Natural killer cell (primary cell): ENCODE results near the gene KIF25. TPM values are rescaled to one million over a fixed set of nuclear protein-coding genes. Genes with fewer than 3 reads are reported as not detected.

Experiments
- ATAC-seq, 3 donors: fragments of 150-1000 bp in 2 of 3; fragments of 200-7000 bp in 1 of 3; cut with Tn5 transposase; 1 replicate in 1 of 3; 2 replicates in 2 of 3; pipeline ENCODE4 v1.10.0; 2021; ENCODE audit warnings: mild to moderate bottlenecking in 2 of 3, moderate library complexity in 2 of 3
- DNase-seq, 2 donors: peaks; one replicate each; pipeline versions ENCODE4 v3.0.0 to v3.0.0-alpha.2; 2013 to 2021; ENCODE audit warnings: mixed read lengths in 1 of 2
- H3K27ac ChIP-seq: one replicate; pipeline ENCODE4 v1.5.1; 2013; ENCODE audit warnings: mild to moderate bottlenecking, low read length
- H3K27me3 ChIP-seq: one replicate; pipeline ENCODE4 v1.6.1; 2013; ENCODE audit warnings: low read length; ENCODE audit not compliant: control insufficient read depth, insufficient read depth
- H3K36me3 ChIP-seq: one replicate; pipeline ENCODE4 v1.6.1; 2013; ENCODE audit warnings: low read length; ENCODE audit not compliant: control insufficient read depth, insufficient read depth
- H3K4me1 ChIP-seq: one replicate; pipeline ENCODE4 v1.6.1; 2013; ENCODE audit warnings: low read length; ENCODE audit not compliant: control insufficient read depth, insufficient read depth
- H3K4me3 ChIP-seq: one replicate; pipeline ENCODE4 v1.5.1; 2013; ENCODE audit warnings: low read length
- H3K9me3 ChIP-seq: one replicate; pipeline ENCODE4 v1.6.1; 2013; ENCODE audit warnings: low read length; ENCODE audit not compliant: control insufficient read depth, insufficient read depth
- H3K27ac Mint-ChIP-seq, 2 donors: one replicate each; pipeline ENCODE4 v1.8.0; 2022; ENCODE audit warnings: mild to moderate bottlenecking in 2 of 2, mixed read lengths in 2 of 2, moderate library complexity in 1 of 2
- H3K27me3 Mint-ChIP-seq, 2 donors: one replicate each; pipeline ENCODE4 v1.8.0; 2022; ENCODE audit warnings: low read depth in 2 of 2, mixed read lengths in 2 of 2
- H3K36me3 Mint-ChIP-seq: one replicate; pipeline ENCODE4 v1.8.0; 2022; ENCODE audit warnings: mixed read lengths
- H3K4me1 Mint-ChIP-seq, 2 donors: one replicate each; pipeline ENCODE4 v1.8.0; 2022; ENCODE audit warnings: mixed read lengths in 2 of 2
- H3K4me3 Mint-ChIP-seq: one replicate; pipeline ENCODE4 v1.8.0; 2022; ENCODE audit warnings: mild to moderate bottlenecking, moderate library complexity, mixed read lengths
- H3K9me3 Mint-ChIP-seq, 2 donors: one replicate each; pipeline ENCODE4 v1.8.0; 2022; ENCODE audit warnings: mixed read lengths in 2 of 2
- WGBS: methylation state at CpG from one replicate; pipeline ENCODE4 v1.1.7; 2013; ENCODE audit warnings: missing lambda C conversion rate; ENCODE audit not compliant: insufficient coverage; 5-methylcytosine and 5-hydroxymethylcytosine counted together
- intact Hi-C: fragments of 100-400 bp; cut with micrococcal nuclease; formaldehyde crosslinking; loops from one replicate; pipeline ENCODE4 v1.14.2; 2022
- total RNA-seq, 4 donors: library from RNA; stranded (reverse); fragments of 120-200 nt in 1 of 4; gene quantifications; one replicate each; pipeline versions ENCODE4 v1.2.3 to v1.2.4, GENCODE V29; 2013 to 2022
- TF ChIP-seq, protein P1 (sequence below): fragments of 200-600 bp; IDR thresholded peaks from one replicate; pipeline ENCODE4 v1.8.0; 2022; ENCODE audit warnings: antibody characterized with exemption

The KIF25 gene
- total RNA-seq, 3 donors from 2014 or later (not counting 1 experiment from before 2014, with no cell fraction given) = not detected

DNA sequence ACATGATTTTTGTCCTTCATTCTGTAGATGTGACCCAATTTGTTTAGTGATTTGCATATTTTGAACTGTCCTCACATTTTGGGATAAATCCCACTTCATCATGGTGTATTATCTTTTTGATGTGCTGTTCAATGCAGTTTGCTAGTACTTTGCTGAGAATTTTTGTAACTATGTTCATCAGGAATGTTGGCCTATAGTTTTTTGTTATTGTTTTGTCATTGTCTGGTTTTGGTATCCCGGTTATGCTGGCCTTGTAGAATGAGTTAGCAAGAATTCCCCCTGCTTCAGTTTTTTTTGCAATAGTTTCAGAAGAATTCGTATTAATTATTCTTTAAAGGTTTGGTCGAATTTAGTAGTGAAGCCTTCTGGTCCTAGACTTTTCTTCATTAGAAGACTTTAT lies 11.9 kb downstream of the KIF25 start:
- no peaks in the 10 kb centered on the region for H3K36me3 ChIP-seq
- Mint-ChIP-seq H3K9me3 (peaks cover 11 to 24% of the 10 kb centered on the region in 2 donors), H3K4me3 (no peak overlapping the region), H3K36me3 (peaks cover 17% of the 10 kb centered on the region), H3K27ac (no peak overlapping the region), H3K4me1 (no peaks in the 10 kb centered on the region), H3K27me3 (peaks cover 0 to 3% of the 10 kb centered on the region in 2 donors)
- TF ChIP-seq, protein P1, sequence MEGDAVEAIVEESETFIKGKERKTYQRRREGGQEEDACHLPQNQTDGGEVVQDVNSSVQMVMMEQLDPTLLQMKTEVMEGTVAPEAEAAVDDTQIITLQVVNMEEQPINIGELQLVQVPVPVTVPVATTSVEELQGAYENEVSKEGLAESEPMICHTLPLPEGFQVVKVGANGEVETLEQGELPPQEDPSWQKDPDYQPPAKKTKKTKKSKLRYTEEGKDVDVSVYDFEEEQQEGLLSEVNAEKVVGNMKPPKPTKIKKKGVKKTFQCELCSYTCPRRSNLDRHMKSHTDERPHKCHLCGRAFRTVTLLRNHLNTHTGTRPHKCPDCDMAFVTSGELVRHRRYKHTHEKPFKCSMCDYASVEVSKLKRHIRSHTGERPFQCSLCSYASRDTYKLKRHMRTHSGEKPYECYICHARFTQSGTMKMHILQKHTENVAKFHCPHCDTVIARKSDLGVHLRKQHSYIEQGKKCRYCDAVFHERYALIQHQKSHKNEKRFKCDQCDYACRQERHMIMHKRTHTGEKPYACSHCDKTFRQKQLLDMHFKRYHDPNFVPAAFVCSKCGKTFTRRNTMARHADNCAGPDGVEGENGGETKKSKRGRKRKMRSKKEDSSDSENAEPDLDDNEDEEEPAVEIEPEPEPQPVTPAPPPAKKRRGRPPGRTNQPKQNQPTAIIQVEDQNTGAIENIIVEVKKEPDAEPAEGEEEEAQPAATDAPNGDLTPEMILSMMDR = no peak
- H3K27me3 ChIP-seq = no peaks in the 10 kb centered on the region
- intact Hi-C loops = no loop called here
- H3K27ac ChIP-seq = no peak overlapping the region
- H3K4me1 ChIP-seq = no peaks in the 10 kb centered on the region
- peaks cover 13% of the 10 kb centered on the region for H3K9me3 ChIP-seq
- no peak overlapping the region for H3K4me3 ChIP-seq
- 94% methylated on average over 1 of the region's 3 CpGs for WGBS
- DNase-seq = no peak
- ATAC-seq = no peak

DNA sequence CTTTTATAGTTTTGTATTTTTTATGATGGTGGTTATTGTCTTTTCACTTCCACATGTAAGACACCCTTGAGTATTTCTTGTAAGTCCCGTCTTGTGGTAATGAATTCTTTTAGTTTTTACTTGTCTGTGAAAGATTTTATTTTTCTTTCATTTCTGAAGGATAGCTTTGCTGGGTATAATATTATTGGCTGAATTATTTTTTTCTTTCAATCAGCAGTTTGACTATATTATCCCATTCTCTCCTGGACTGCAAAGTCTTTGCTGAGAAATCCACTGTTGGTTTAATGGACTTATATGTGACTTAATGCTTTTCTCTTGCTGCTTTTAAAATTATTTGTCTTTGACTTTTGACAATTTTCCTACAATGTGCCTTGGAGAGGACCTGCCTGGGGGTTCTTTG lies 13.8 kb downstream of the KIF25 start:
- Mint-ChIP-seq H3K4me3 (no peak overlapping the region), H3K9me3 (peaks cover 11 to 24% of the 10 kb centered on the region in 2 donors), H3K4me1 (no peaks in the 10 kb centered on the region), H3K27ac (no peak overlapping the region), H3K27me3 (peaks cover 0 to 3% of the 10 kb centered on the region in 2 donors), H3K36me3 (peaks cover 17% of the 10 kb centered on the region)
- Histone ChIP-seq H3K27me3 (no peaks in the 10 kb centered on the region), H3K27ac (no peak overlapping the region), H3K36me3 (no peaks in the 10 kb centered on the region), H3K4me1 (no peaks in the 10 kb centered on the region), H3K4me3 (no peak overlapping the region), H3K9me3 (peaks cover 13% of the 10 kb centered on the region)
- DNase-seq (no peak), ATAC-seq (no peak)
- TF ChIP-seq, protein P1 = no peak
- no CpG with 5 or more reads among the region's 1 CpG for WGBS
- intact Hi-C loops = no loop called here

DNA sequence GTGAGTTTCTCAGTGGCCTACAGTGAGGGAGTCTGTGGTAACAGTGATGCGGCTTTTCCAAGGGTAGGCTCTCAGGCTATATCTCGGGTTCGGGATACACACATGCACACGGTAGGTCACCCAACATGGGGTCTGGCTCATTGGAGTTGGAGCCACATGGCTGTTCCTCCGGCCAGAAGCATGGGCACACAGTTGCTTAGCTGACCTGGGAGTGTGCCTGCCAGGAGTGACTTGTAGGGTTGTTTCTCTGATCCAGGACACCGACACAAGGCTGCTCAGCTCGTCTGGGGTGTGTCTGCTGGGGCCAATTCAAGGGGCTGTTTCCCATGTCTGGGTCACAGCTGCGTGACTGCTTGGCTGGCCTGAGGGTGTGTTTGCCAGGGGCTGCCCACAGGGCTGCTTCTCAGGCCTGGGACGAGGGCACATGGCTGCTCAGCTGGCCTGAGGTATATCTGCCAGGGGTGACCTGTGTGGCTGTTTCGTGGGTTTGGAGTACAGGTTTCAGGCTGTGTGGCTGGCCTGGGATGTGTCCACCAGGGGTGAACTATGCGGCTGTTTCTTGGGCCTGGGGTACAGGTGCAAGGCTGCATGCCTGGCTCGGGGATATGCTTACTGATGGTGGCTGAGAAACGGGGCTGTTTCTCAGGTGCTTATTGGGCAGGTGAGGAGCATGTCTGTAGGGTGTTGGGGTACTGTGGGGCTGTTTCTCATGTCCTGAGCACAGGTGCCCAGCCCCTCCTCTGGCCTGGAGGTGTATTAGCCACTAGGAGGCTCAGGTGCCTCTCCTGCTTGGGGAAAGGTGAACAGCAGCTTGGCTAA lies 15.2 kb downstream of the KIF25 start:
- no peak for DNase-seq
- H3K4me3 Mint-ChIP-seq = no peak overlapping the region
- intact Hi-C loops = no loop called here
- peaks cover 13% of the 10 kb centered on the region for H3K9me3 ChIP-seq
- 90% methylated on average over 13 of the region's 13 CpGs for WGBS
- H3K27me3 Mint-ChIP-seq = peaks cover 0 to 3% of the 10 kb centered on the region in 2 donors
- H3K4me3 ChIP-seq = no peak overlapping the region
- ATAC-seq = no peak
- H3K9me3 Mint-ChIP-seq = peaks cover 11 to 24% of the 10 kb centered on the region in 2 donors
- H3K36me3 ChIP-seq = no peaks in the 10 kb centered on the region
- peaks cover 17% of the 10 kb centered on the region for H3K36me3 Mint-ChIP-seq
- no peak overlapping the region for H3K27ac ChIP-seq
- H3K4me1 ChIP-seq = no peaks in the 10 kb centered on the region
- TF ChIP-seq, protein P1 = no peak
- H3K27ac Mint-ChIP-seq = no peak overlapping the region
- H3K27me3 ChIP-seq = no peaks in the 10 kb centered on the region
- H3K4me1 Mint-ChIP-seq = no peaks in the 10 kb centered on the region
